CD14-positive monocyte (primary cell): ENCODE results near the gene ZNF83. TPM values are rescaled to one million over a fixed set of nuclear protein-coding genes. Genes with fewer than 3 reads are reported as not detected.
"Not testable (repeated sequence)": the region's sequence is repeated elsewhere in the genome, so short reads cannot be mapped to it uniquely, and the experiment has no call there.

ENCODE experiments used
- DNase-seq, 3 donors: peaks; one replicate each; pipeline ENCODE4 v3.0.0-alpha.2; 2011 to 2022
- H2AFZ ChIP-seq: 2 replicates; pipeline ENCODE4 v1.6.0; 2012; ENCODE audit warnings: mild to moderate bottlenecking, low read depth, low read length, inconsistent platforms; ENCODE audit not compliant: insufficient read depth, poor library complexity, severe bottlenecking
- H3K27ac ChIP-seq, 2 donors: 1 replicate in 1 of 2; 2 replicates in 1 of 2; pipeline ENCODE4 v1.5.1; 2012 to 2013; ENCODE audit warnings: low read length in 2 of 2, control low read depth in 1 of 2, inconsistent platforms in 1 of 2, low read depth in 1 of 2, mild to moderate bottlenecking in 1 of 2
- H3K27me3 ChIP-seq, 2 donors: one replicate each; pipeline versions ENCODE4 v1.6.0 to v1.6.1; 2011 to 2013; ENCODE audit warnings: low read length in 2 of 2; ENCODE audit not compliant: control insufficient read depth in 2 of 2, insufficient read depth in 2 of 2
- H3K36me3 ChIP-seq, 2 donors: replicated peaks in 1 of 2; 1 replicate in 1 of 2; 2 replicates in 1 of 2; pipeline versions ENCODE4 v1.5.1 to v1.6.1; 2012 to 2013; ENCODE audit warnings: low read length in 2 of 2, control low read depth in 1 of 2, inconsistent platforms in 1 of 2, mild to moderate bottlenecking in 1 of 2; ENCODE audit not compliant: insufficient read depth in 2 of 2, control insufficient read depth in 1 of 2
- H3K4me1 ChIP-seq, 2 donors: 1 replicate in 1 of 2; 2 replicates in 1 of 2; pipeline versions ENCODE4 v1.5.1 to v1.6.1; 2012 to 2013; ENCODE audit warnings: low read length in 2 of 2, control low read depth in 1 of 2, inconsistent platforms in 1 of 2, mild to moderate bottlenecking in 1 of 2, moderate library complexity in 1 of 2; ENCODE audit not compliant: insufficient read depth in 2 of 2, control insufficient read depth in 1 of 2
- H3K4me2 ChIP-seq: replicated peaks from 2 replicates; pipeline ENCODE3; 2012; ENCODE audit warnings: low read length, moderate library complexity, mild to moderate bottlenecking; ENCODE audit not compliant: poor library complexity, severe bottlenecking; ENCODE audit errors: extremely low read depth
- H3K4me3 ChIP-seq, 3 experiments: fragments of 200-600 bp in 1 of 3; sonication (generic) in 1 of 3; replicated peaks in 1 of 3; 1 replicate in 2 of 3; 2 replicates in 1 of 3; pipeline ENCODE4 v1.5.1; 2011 to 2013; ENCODE audit warnings: low read length in 3 of 3, mild to moderate bottlenecking in 3 of 3, control low read depth in 2 of 3, low read depth in 2 of 3, inconsistent platforms in 1 of 3, moderate library complexity in 1 of 3
- H3K79me2 ChIP-seq: 2 replicates; pipeline ENCODE4 v1.6.0; 2012; ENCODE audit warnings: mild to moderate bottlenecking, control low read depth, inconsistent platforms, low read length, moderate library complexity; ENCODE audit not compliant: insufficient read depth
- H3K9ac ChIP-seq: 2 replicates; pipeline ENCODE4 v1.6.0; 2017; ENCODE audit warnings: low read length, mild to moderate bottlenecking; ENCODE audit not compliant: insufficient read depth, poor library complexity, severe bottlenecking
- H3K9me3 ChIP-seq, 2 donors: replicated peaks in 1 of 2; 1 replicate in 1 of 2; 2 replicates in 1 of 2; pipeline versions ENCODE4 v1.5.1 to v1.6.1; 2012 to 2013; ENCODE audit warnings: low read length in 2 of 2, control low read depth in 1 of 2; ENCODE audit not compliant: control insufficient read depth in 1 of 2, insufficient read depth in 1 of 2
- H4K20me1 ChIP-seq: 2 replicates; pipeline ENCODE4 v1.6.0; 2012; ENCODE audit warnings: mild to moderate bottlenecking, low read length, control low read depth, moderate library complexity; ENCODE audit not compliant: insufficient read depth
- H3K27ac Mint-ChIP-seq, 7 donors: one replicate each; pipeline ENCODE4 v1.8.0; 2020; ENCODE audit warnings: mild to moderate bottlenecking in 7 of 7, mixed read lengths in 7 of 7, moderate library complexity in 6 of 7, inconsistent platforms in 2 of 7
- H3K27me3 Mint-ChIP-seq, 3 donors: one replicate each; pipeline ENCODE4 v1.8.0; 2021 to 2022; ENCODE audit warnings: low read depth in 3 of 3, mild to moderate bottlenecking in 3 of 3, mixed read lengths in 3 of 3, moderate library complexity in 3 of 3, inconsistent platforms in 1 of 3
- H3K36me3 Mint-ChIP-seq, 2 donors: one replicate each; pipeline ENCODE4 v1.8.0; 2020; ENCODE audit warnings: mixed read lengths in 2 of 2, inconsistent platforms in 1 of 2, mild to moderate bottlenecking in 1 of 2
- H3K4me1 Mint-ChIP-seq: one replicate; pipeline ENCODE4 v1.8.0; 2020; ENCODE audit warnings: mild to moderate bottlenecking, mixed read lengths
- H3K4me3 Mint-ChIP-seq, 2 donors: one replicate each; pipeline ENCODE4 v1.8.0; 2020; ENCODE audit warnings: mild to moderate bottlenecking in 2 of 2, mixed read lengths in 2 of 2, moderate library complexity in 1 of 2
- H3K9me3 Mint-ChIP-seq, 7 donors: one replicate each; pipeline ENCODE4 v1.8.0; 2020 to 2022; ENCODE audit warnings: mixed read lengths in 7 of 7, mild to moderate bottlenecking in 6 of 7, moderate library complexity in 6 of 7, inconsistent platforms in 2 of 7
- WGBS: methylation state at CpG from one replicate; pipeline ENCODE4 v1.1.5; 2013; ENCODE audit warnings: missing lambda C conversion rate; ENCODE audit not compliant: insufficient coverage; 5-methylcytosine and 5-hydroxymethylcytosine counted together
- intact Hi-C, 2 donors: fragments of 100-400 bp; cut with micrococcal nuclease; formaldehyde crosslinking; loops; one replicate each; pipeline versions ENCODE4 v1.15.0 to v1.15.1; 2023
- polyA plus RNA-seq, 3 donors: library from polyadenylated mRNA; depleted of rRNA in 1 of 3; unstranded in 2 of 3; stranded (reverse) in 1 of 3; fragments of 300-500 nt in 2 of 3; fragments of >200 nt in 1 of 3; fragmentation: Illumina TruSeq in 2 of 3; gene quantifications; 1 replicate in 2 of 3; 2 replicates in 1 of 3; pipeline ENCODE4 v1.2.3, GENCODE V29; 2012 to 2021
- TF ChIP-seq, protein P1 (sequence below): fragments of 200-600 bp; IDR thresholded peaks from one replicate; pipeline ENCODE4 v1.8.0; 2022; ENCODE audit warnings: antibody characterized with exemption, mild to moderate bottlenecking

The ZNF83 gene
- polyA plus RNA-seq, 3 donors: 2.4 to 47.1 (median 7.2) TPM

DNA sequence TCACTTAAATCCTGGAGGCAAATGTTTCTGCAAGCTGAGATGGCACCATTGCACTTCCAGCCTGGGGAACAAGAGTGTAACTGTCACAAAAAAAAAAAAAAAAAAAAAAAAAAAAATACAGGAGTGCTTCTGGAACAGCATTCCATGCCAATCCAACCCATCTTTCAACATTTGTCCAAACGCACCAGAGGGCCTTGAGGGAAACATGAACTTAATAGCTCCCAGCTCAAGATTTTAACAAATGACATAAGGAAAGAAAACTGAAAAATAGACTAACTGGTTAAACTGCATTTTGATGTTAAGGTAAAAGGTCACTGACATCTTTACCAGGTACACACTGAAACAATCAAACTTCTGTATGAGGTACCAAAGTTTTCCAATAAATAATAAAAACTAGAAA is 47.7 kb upstream of the ZNF83 start:
- H3K36me3 Mint-ChIP-seq: peaks cover 15 to 27% of the 10 kb centered on the region in 2 donors
- no peak overlapping the region for H3K4me3 ChIP-seq
- peaks cover 70% of the 10 kb centered on the region for H3K79me2 ChIP-seq
- DNase-seq: no peak
- H3K4me1 Mint-ChIP-seq: peaks cover 32% of the 10 kb centered on the region
- no peak overlapping the region for H3K4me2 ChIP-seq
- TF ChIP-seq, protein P1, sequence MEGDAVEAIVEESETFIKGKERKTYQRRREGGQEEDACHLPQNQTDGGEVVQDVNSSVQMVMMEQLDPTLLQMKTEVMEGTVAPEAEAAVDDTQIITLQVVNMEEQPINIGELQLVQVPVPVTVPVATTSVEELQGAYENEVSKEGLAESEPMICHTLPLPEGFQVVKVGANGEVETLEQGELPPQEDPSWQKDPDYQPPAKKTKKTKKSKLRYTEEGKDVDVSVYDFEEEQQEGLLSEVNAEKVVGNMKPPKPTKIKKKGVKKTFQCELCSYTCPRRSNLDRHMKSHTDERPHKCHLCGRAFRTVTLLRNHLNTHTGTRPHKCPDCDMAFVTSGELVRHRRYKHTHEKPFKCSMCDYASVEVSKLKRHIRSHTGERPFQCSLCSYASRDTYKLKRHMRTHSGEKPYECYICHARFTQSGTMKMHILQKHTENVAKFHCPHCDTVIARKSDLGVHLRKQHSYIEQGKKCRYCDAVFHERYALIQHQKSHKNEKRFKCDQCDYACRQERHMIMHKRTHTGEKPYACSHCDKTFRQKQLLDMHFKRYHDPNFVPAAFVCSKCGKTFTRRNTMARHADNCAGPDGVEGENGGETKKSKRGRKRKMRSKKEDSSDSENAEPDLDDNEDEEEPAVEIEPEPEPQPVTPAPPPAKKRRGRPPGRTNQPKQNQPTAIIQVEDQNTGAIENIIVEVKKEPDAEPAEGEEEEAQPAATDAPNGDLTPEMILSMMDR: no peak
- H3K27me3 ChIP-seq: no peaks in the 10 kb centered on the region
- peaks cover 0 to 10% (median 0%) of the 10 kb centered on the region in 3 donors for H3K27me3 Mint-ChIP-seq
- no peak overlapping the region for H3K27ac ChIP-seq
- no CpG with 5 or more reads among the region's 1 CpG for WGBS
- peaks cover 24 to 25% of the 10 kb centered on the region in 2 donors for H3K4me1 ChIP-seq
- intact Hi-C loops: no loop called here
- no peaks in the 10 kb centered on the region for H4K20me1 ChIP-seq
- no peak overlapping the region for H3K27ac Mint-ChIP-seq
- peaks cover 0 to 56% (median 38%) of the 10 kb centered on the region in 7 donors for H3K9me3 Mint-ChIP-seq
- H3K4me3 Mint-ChIP-seq: no peak overlapping the region
- H2AFZ ChIP-seq: no peak overlapping the region
- H3K36me3 ChIP-seq: peaks cover 0 to 10% of the 10 kb centered on the region in 2 donors
- H3K9ac ChIP-seq: no peak overlapping the region
- peaks cover 0 to 14% of the 10 kb centered on the region in 2 donors for H3K9me3 ChIP-seq

DNA sequence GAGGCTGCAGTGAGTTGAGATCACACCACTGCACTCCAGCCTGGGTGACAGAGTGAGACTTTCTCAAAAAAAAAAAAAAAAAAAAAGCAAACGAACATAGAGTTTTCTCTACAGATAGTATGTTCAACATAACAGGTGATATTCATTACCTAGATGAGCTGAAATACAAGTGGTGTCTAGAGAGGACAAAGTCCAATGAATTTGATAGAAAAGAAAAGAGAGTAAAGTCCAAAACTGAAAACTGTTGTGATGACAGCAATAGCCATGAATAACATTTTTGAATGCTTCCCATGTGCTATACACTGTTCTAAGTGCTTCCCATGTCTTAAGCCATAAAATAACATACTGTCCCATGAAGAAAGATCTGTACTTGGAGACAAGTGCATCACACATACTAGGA is 43.1 kb upstream of the ZNF83 start:
- Histone ChIP-seq H3K79me2 (peaks cover 76% of the 10 kb centered on the region), H3K9me3 (peaks cover 10 to 42% of the 10 kb centered on the region in 2 donors), H3K36me3 (peaks cover 0 to 28% of the 10 kb centered on the region in 2 donors)
- H3K4me1 ChIP-seq, H3K27ac ChIP-seq, H3K4me1 Mint-ChIP-seq, H2AFZ ChIP-seq, H3K27me3 ChIP-seq, H3K4me2 ChIP-seq, DNase-seq, H4K20me1 ChIP-seq, H3K27ac Mint-ChIP-seq, H3K4me3 Mint-ChIP-seq, H3K4me3 ChIP-seq, H3K27me3 Mint-ChIP-seq, H3K9ac ChIP-seq, intact Hi-C loops: not testable (repeated sequence)
- peaks cover 0 to 74% (median 59%) of the 10 kb centered on the region in 7 donors for H3K9me3 Mint-ChIP-seq
- H3K36me3 Mint-ChIP-seq: peaks cover 30 to 55% of the 10 kb centered on the region in 2 donors
- no CpG with 5 or more reads among the region's 1 CpG for WGBS
